Activated T-helper 1 cell treated with Interleukin-2 at 50 U/mL for 16 hours (primary cell): ENCODE measurements around the gene PPM1E.
"Not testable (repeated sequence)": the region's sequence is repeated elsewhere in the genome, so short reads cannot be mapped to it uniquely, and the experiment has no call there.

ENCODE experiments used
- DNase-seq: peaks from one replicate; pipeline ENCODE4 v3.0.0-alpha.2; 2020; ENCODE audit warnings: low read depth

PPM1E gene

GRCh38 chr17:58779446-58779845, 23.8 kb downstream of the PPM1E start:
- no peak for DNase-seq

- no peak for DNase-seq
Observed at GRCh38 chr17:58783380-58783779, 27.7 kb downstream of the PPM1E start.

GRCh38 chr17:58785097-58785496, 29.4 kb downstream of the PPM1E start:
- no peak for DNase-seq

- no peak for DNase-seq
Observed at GRCh38 chr17:58786586-58787295, 31.1 kb downstream of the PPM1E start.

GRCh38 chr17:58788199-58788598, 32.5 kb downstream of the PPM1E start:
- no peak for DNase-seq

DNA sequence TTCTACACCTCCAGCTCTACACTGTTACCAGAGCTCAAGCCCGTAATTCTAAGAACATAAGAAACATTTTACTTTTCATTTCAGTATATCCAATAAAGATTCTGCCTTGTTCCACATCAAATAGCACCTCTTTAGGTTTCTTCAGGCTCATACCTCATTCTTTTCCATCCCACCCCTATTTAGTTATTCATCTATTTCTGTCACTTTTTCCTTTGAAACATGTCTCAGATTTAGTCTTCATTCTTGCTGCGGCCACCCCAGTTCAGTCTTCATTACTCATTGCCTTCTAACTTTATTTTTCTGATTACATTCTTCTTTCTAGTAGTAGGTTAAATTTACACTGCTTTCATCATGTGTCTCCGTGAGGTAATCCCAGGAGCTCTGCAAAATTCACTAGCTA, 33.5 kb downstream of the PPM1E start:
- DNase-seq: no peak

DNA sequence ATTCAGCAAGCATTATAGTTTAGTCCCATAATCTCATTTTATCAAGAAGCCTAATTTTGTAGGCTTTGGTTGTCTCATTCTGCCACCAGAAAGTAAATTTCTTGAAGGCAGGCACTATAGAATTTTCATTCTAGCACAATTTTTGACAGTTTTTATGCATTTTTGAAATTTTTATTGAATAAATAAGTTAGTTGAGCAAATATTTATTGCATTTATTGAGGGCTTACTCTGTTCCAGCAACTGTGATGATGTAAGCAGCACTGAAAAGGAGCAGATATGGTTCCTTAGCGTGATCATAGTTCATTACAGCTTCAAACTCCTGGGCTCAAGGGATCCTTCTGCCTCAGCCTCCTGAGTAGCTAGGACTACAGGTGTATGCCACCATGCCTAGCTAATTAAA, 34.2 kb downstream of the PPM1E start:
- no peak for DNase-seq

DNA sequence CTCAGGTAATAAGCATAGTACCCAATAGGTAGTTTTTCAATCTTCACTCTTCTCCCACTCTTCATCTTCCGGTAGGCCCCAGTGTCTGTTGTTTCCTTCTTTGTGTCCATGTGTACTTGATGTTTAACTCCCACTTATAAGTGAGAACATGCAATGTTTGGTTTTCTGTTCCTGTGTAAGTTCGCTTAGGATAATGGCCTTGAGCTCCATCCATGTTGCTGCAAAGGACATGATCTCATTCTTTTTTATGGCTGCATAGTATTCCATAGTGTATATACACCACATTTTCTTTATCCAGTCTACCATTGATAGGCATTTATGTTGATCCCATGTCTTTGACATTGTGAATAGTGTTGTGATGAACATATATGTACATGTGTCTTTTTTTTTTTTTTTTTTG, 38.9 kb downstream of the PPM1E start:
- DNase-seq: not testable (repeated sequence)

DNA sequence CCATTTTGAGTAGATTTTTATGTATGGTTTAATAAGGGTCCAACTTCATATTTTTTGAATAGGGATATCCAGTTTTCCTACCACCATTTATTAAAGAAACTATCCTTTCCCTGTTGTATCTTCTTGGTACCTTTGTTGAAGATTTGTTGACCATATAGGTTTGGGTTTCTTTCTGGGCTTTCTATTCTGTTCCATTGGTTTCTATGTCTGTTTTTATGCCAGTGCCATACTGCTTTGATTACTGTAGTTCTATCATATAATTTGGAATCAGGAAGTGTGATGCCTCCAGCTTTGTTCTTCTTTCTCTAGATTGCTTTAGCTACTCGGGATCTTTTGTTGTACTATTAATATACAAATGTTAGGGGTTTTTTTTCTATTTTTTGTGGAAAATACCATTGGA, 46.5 kb downstream of the PPM1E start:
- DNase-seq: no peak

GRCh38 chr17:58806046-58806445, 50.4 kb downstream of the PPM1E start:
- DNase-seq: no peak

DNA sequence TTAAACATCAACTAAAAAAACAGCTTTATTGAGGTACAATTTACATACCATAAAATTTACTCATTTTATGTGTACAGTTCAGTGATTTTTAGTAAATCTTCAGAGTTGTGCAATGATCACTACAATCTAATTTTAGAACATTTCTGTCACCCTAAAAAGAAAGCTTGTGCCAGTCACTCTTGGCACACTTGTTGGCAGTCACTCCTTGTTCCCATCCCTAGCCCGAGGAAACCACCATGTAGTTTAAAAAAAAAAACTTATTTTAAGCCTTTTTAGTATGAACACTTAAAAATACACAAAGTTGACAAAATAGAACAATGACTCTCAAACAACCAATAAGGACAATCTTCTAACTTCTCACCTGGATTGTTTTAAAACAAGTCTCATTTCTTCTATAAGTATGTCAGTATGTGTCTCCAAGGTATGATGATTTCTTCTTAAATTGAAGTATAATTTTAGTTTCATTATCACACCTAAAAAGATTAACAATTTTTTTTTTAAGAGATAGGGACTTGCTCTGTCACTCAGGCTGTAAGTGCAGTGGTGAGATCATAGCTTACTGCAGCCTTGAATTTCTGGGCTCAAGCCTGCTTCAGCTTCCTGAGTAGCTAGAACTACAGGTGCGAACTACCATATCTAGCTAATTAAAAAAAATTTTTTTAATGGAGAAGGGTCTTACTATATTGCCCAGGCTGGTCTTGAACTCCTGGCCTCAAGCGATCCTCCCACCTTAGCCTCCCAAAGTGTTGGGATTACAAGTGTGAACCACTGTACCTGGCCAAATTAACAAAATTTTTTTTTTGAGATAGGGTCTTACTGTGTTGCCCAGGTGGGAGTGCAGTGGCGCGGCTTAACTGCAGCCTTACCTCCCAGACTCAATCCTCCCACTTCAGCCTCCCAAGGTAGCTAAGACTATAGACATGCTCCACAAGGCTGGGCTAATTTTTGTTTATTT, 53.2 kb downstream of the PPM1E start:
- DNase-seq: no peak

- DNase-seq: no peak
Observed at GRCh38 chr17:58809564-58809936, 53.9 kb downstream of the PPM1E start.

DNA sequence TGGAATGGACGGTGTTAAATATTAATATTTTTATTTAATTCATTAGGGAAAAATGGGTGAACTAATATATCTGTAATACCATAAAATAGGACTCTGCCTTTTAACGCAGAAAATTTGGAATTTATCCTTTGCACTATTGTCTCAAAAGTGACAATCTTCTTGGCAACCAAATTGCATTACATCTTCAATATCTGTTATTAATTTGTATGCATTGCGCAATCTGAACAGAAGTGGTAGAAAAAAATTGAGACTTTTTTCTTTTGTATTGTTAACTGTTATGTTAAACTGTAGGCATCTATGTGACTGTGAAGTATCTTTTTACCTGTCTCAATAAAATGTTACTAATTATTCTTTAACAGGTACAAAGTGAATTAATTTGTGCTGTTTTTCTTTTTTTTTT, 55.6 kb downstream of the PPM1E start:
- DNase-seq: no peak

DNA sequence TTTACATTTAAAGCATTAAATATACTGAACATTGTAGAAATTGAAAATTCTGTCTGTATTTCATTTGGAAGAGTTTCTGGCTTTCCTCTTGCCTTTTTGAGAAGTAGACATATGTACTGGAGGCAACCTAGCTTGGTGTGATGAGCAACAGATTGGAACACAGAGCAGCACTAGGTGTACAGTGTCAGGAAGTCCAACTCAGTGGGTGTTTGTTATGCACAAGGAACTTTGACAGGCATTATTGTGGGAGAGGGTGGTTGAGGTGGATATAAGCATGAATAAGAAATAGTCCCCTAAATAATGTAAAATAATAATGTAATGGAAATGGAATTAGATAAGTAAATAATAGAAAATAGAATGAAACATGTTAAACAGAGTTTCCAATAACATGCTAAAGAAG, 58.1 kb downstream of the PPM1E start:
- no peak for DNase-seq

DNA sequence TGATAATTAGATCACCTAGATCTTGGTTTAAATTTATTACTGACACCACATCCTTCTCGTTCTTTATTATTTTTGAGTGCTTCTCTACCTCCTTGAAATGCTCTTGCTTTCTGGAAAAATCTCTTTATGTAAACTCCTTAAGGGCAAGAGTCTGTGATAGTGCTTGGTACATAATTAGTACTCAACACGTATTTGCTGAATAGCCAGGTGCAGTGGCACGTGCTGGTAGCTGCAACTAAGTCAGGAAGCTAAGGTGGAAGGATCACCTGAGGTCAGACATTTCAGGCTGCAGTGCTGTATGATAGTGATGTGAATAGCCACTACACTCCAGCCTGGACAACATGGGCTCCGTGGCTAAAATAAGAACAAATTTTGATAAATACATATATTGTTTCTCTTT, 63.0 kb downstream of the PPM1E start:
- no peak for DNase-seq

- DNase-seq: no peak
Observed at GRCh38 chr17:58822148-58823050, 66.7 kb downstream of the PPM1E start.

DNA sequence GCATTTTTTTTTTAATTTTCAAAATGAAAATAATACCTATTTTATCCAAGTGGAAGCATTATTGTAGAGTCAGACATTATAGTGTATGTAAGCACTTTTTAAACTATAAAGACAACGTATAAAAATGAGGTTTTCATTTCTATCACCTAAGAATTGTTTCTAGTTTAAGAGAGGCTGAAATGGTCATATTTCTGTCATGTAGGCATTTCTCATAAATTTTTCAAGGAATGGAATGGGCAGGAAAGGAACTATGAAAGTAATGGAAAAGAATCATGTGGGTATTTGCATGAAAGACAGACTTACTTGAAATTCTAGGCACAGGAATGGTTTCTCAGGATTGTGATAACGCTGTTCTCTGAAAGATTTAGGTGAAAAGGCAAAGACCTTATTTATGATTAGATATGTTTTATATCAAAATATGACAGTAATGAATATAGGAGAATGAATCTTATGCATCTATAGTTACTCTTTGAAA, 67.4 kb downstream of the PPM1E start:
- DNase-seq: no peak

- DNase-seq: no peak
Observed at GRCh38 chr17:58829172-58829637, 73.6 kb downstream of the PPM1E start.

DNA sequence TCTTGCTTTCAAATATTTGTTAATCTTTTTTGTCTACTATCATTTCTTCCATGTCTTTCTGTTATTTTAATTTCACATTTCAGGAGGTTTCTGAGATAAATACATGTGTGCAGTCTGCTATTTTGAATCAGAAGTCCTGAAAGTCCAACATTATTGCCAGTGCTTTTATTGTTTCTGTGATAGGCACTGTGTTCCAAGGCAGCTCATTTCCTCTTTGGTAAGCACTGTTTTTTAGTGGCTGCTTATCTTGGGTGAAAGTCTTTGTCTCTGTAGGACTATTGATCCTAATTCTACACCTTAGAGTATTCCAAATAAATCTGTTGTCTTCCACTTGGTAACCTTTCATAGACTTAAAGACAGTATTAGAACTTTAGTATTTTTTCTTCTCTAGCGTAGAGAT, 76.1 kb downstream of the PPM1E start:
- DNase-seq: no peak

DNA sequence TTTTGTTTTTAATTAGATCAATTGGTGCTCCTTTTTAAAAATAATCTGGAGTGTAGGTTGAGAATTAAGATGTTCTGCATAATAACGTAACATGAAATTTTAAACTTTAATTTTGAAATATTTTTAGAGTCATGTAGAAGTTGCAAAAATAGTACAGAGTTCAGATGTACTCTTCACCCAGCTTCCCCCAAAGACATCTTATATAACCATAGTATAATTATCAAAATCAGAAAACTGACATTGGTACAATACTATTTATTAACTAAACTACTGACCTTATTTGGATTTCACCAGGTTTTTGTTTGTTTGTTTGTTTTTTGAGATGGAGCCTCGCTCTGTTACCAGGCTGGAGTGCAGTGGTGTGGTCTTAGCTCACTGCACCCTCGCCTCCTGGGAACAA, 76.9 kb downstream of the PPM1E start:
- no peak for DNase-seq

- no peak for DNase-seq
Observed at GRCh38 chr17:58837699-58838098, 82.0 kb downstream of the PPM1E start.
